HT1080 (cell line): ENCODE measurements around the gene NQO2. TPM values are rescaled to one million over a fixed set of nuclear protein-coding genes. Genes with fewer than 3 reads are reported as not detected.
A peak's percentile ranks its signal among the peaks of the same experiment; 100 is the strongest.

ENCODE experiments used
- DNase-seq: peaks from one replicate; pipeline ENCODE4 v3.0.0-alpha.2; 2015; ENCODE audit warnings: low read depth
- polyA plus RNA-seq, 2 experiments: library from polyadenylated mRNA; depleted of rRNA; stranded (reverse); fragments of >200 nt; gene quantifications; 2 replicates each; pipeline ENCODE4 v1.2.3, GENCODE V29; 2015
- total RNA-seq: library from RNA; depleted of rRNA; stranded (reverse); fragments of >200 nt; shearing (Covaris generic); gene quantifications from 2 replicates; pipeline ENCODE4 v1.2.3, GENCODE V29; 2014; rRNA removed

Gene NQO2, protein sequence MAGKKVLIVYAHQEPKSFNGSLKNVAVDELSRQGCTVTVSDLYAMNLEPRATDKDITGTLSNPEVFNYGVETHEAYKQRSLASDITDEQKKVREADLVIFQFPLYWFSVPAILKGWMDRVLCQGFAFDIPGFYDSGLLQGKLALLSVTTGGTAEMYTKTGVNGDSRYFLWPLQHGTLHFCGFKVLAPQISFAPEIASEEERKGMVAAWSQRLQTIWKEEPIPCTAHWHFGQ
- 11.2 and 12.5 TPM in 2 replicates for total RNA-seq
- 13.9 and 17.2 TPM in 2 replicates for polyA plus RNA-seq (2015; cell fraction: cytosol; rRNA removed)
- 8.6 and 10.4 TPM in 2 replicates for polyA plus RNA-seq (2015; cell fraction: nucleus; rRNA removed)

DNA sequence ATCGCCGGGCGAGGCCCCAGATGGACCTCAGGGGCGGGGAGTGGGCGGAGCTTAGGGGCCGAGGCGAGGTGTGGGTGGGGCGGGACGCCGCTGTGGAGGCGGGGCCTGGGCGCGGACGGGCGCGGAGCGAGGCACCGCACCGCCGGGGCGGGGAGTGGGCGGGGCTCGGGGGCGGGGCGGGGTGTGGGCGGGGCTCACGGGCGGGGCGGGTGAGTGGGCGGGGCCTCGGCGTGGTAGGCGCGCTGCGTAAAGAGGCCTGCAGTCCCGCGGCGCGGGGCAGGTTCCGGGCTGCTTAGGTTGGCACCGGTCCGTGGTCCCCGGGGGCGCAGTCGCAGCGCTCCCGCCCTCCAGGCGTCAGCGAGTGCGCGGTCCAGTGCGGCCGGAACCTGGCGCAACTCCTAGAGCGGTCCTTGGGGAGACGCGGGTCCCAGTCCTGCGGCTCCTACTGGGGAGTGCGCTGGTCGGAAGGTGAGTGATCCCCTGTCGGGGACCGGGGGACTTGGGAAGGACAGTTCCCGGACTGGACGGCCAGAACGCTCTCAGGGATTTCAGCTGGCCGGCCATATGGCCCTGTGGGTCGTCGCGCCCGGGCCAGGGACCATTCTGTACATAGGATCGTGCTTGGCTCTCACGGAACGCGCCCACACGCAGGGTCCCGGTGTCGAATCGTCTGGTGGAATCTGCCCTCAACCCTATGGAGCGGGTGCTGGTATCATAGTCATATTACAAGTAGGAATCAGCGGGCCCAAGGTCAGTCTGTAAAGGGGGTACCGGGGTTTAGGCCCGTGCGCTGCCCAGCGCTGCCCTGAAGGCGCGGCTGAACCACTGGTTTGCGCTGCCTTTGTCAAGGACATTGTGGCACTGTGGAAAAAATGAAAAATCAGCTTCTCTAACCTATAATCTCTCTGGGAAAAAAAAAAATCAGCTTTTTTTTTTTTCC lies at the start of gene NQO2:
TSS of gene NQO2 (plus strand) at position 277 of the 940 bp plus-strand sequence. CDS start 6,659 bp downstream, outside the sequence.
- peak; percentile 62 for DNase-seq

DNA sequence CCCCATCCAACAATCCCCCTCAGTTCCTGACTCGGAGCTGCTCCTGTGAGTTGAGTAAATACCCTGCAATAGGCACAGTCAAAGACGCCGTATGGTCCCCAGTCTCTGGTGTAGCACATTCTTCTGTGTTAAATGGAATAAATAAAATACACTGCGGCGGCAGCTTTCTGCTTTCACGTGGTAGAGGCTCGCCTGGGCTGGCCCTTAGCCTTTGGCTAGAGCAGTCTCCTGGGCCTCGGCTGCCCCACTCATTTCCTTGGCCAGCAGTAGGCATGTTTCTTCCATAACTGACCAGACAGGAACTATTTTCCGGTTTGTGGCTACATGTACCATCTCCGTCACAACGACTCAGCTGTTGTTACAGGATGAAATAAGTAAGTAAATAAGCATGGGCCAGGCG lies 49.0 kb upstream of the NQO2 start:
- DNase-seq: no peak

DNA sequence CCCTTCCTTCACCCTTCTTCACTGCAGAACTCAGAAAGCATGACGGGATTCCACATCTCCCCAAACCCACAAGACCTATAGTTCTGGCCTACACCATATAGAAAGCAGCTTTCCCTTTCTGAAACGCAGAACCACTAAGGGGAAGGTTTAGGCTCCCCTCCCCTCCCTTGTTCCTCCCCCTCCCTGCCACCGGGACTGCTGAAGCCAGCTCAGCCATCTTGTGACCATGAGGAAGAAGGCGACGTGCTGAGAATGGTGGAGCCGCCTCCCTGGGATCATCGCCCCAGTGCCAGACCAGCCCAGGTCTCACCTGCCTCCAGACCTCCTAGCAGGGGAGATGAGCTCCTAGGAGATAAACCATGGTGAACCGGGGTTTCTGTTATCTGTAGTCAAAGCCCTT lies 48.0 kb upstream of the NQO2 start:
- DNase-seq: no peak

DNA sequence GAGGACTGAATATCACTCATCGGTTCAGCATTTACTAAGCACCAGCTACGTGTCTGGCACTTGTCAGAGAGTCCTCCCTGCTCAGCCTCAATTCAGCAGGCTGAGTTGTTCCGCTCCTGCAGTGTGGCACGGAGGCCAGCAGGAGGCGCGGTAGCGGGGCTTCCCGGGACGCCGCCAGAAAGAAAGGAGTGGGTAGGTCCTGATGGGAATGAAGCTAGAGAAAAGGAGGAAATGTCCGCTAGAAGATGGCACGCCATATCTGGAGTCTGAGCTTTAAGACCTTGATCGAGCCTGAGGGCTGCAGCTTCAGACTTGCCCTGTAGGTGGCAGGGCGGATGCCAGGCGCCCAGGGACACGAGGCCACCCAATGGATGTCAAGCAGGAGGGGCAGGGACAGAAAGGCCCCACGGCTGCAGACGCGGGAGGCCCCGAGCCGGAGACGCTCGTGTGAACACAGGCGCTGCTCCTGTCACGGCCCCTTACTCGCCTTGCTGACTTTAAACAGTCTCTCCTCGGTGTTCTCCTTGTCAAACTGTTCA lies 47.1 kb upstream of the NQO2 start:
- DNase-seq: peak; percentile 76

DNA sequence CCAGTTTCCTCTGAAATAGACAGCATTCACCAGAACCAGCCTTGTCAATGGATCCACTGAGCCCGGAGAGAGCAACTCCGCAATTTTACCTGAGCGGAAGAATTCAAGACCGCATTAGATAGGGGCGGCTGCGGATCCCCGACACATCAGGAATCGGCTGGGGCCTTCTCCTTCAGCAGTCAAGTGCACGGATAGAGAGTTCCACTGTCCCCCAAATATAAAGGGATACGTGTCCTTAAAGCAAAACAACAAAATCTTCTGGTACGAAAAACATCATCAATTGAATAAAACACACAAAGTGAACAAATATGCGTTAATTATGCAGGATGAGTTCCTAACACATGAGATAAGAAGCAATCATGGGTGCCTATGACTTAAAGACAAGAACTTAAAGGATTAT lies 46.6 kb upstream of the NQO2 start:
- DNase-seq: no peak

DNA sequence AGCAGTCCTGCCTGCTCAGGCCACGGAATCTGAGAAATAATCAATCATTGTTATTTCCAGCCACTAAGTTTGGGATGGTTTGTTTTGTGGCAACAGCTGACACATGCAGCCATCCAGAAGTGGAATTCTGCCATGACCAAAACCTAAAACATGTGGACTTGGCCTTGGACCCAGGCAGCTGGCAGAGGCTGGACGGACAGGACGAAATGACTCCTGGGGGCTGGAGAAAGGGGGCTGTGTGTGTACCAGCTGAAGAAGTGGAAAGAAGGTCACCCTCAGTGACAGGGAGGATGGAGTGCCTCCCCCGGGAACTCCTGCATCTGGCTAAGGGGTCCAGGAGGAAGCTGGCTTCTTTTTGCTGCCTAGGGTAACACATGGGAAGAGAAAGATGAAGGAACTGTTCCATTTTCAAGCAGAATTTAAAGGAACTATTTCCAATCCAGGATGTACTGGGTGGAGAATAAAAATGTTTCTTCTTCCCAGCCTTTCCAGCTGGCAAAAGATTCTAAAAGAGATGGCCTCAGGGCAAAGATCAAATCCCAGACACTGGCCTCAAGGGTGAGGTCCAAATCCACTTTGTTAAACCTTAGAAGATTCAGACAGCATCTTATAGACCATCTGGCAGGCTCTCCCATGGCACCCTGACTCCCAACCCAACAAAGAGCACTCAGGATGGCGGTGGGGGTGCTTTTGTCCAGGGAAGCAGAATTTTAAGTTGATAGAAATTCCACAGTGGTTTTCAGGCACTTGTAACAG lies 42.6 kb upstream of the NQO2 start:
- DNase-seq: no peak

DNA sequence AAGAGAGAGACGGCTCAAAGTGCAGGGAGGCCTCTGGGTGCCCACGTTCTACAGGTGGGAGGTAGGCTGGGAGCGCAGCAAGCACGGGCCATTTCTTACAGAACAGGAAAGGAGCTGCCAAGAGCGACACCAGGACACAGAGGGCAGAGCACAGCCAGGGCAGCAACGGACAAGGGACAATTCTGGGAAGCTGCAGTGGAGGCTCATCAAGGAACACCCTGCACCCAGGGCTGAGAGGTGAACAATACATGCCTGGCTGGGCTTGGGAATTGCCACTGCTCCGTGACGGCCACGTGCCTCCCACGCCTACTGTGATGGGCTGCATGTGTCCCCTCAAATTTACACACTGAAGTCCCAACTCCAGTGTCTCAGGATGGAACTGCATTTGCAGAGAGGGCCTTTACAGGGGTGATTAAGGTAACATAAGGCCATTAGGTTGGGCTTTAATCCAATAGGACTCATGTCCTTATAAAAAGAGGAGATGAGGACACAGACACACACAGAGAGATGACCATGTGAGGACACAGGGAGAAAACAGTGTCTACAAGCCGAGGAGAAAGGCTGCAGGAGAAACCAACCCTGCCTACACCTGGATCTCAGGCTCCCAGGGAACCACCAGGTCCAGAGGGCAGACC lies 41.9 kb upstream of the NQO2 start:
- no peak for DNase-seq

DNA sequence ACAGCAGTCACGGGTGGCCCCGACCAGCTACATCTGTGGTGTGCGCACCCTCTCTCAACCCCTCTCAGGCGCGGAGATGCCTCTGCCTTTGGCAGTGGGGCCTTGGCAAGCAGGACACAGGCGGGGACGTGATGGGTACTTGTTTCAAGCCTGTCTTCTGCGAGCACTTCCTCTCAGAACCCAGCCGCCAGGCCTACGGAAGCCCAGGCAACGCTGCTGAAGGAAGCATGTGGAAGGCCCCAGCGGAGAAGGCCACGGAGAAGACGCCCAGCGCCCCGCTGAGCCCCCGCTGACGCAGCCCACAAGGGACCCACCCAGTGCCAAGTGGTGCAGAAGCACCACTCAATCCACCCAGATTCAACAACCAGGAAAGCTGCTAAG lies 41.4 kb upstream of the NQO2 start:
- DNase-seq: no peak

DNA sequence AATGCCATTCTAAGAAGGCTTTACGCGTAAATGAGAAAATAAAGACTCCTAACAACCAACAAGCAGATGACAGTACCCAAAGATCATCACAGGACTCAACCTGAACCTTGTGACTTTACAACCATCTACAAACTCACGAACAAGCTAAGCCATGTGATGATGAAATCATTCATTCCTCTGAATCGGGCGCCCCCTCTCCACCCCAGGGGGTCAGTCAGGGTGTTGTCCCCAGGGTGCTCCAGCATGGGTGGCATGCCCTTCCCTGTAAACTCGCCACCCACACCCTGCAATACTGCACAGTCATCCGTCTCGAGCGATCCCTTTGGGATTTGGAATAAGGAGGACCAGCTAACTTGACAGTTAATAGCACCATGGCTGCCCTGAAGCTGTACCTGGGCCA lies 40.9 kb upstream of the NQO2 start:
- no peak for DNase-seq

DNA sequence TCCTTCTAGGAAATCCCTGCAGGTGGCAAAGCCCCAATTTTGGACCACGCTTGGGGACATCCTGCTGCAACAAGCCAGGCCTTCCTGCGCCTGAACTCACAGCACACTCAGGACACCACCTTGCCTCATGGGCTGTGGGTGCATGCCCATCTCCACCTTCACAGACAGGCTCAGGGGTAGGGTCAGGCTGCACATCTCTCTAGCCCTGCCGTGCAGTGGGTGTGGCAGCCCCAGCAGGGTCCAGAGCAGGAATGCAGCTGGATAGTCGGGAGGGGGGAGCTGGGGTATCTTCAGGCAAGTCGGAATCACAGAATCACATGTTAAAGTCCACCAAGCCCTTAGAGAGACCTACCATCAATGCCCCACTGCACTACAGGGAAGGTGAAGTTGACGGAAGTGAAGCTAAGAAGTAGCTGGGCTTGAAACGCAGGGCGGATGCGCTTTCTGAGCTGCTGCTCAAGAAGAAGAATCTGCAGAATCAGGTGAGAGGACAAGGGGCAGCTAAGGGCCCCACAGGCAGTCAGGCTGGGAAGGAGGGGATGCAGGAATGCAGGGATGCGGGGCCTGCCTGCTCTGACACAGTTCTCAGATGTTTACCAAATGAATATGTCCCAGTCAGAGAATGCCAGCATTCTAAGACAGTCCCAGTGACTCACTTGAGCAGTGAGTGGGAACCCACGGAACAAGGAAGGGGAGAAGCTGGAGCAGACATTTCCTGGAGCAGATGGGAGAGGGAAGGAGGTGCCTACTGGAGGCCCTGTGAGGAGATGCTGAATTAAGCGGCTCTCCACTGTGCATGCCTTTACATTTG lies 39.6 kb upstream of the NQO2 start:
- peak; percentile 77 for DNase-seq

DNA sequence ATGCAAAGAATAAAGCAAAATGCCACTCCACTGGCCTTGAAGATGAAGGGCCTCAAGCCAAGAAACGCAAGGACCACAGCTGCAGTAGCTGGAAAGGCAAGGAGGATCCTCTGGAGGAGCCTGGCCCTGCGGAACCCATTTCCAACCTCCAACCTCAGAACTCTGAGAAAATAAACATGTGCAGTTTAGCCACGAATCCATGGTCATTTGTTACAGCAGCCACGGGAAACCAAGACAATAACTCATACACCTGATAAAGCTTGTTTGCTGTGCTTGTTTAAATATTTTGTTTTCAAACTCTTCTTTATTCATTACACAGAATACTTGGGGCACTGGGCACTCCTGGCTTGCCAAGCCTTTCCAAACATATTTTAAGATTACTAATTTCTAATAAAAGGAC lies 38.8 kb upstream of the NQO2 start:
- no peak for DNase-seq

DNA sequence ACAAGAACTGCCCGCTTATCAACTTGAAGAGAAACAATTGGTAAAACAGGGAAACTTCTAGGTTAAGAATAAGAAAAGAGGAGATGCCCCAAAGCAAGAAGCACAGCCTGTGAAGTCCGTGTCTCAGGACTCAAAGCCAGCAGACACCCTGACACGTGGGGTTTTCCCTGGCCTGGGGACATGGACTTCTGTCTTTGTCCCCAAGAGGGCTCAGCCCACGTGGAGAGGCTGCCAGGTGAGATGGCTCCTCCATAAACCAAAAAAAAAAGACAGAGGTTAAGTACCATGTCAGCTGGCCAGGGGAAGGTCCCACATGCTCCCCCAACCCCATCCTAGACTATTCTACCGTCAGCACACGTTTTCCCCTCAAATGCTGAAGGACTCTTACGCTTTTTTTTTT lies 38.2 kb upstream of the NQO2 start:
- DNase-seq: no peak

DNA sequence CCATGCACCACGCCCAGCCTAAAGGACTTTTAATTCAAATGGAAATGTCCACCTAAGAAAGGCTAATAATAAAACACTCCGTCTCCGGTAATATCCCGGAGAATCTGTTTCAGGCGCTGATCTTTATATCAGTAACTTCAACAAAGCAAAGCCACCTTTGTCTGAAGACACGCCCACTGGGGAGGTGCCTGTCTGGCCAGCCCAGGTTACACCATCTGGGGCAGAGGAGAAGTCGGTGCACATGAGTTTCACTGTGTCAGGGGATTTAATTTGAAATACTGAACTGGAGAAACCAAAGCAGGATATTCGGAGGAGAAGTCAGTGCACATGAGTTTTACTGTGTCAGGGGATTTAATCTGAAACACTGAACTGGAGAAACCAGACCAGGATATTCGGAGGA lies 37.7 kb upstream of the NQO2 start:
- DNase-seq: no peak

DNA sequence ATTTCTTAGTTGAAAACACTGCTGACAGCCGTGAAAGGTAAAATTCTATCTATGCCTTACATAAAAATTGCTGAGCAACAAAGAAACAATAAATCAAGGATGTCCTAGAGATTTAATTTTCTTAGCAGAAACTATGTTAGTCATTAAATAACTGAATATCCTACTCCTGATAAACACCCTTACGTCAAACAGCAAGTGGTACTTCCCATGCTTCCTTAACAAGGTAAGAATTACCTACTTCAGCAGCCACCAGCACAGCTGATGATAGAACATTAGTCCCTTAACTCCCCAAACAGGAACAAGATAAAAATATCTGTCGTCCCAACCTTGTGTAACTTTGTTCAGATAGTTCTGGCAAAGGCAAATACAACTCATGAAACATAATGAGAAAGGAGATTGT lies 37.1 kb upstream of the NQO2 start:
- no peak for DNase-seq

DNA sequence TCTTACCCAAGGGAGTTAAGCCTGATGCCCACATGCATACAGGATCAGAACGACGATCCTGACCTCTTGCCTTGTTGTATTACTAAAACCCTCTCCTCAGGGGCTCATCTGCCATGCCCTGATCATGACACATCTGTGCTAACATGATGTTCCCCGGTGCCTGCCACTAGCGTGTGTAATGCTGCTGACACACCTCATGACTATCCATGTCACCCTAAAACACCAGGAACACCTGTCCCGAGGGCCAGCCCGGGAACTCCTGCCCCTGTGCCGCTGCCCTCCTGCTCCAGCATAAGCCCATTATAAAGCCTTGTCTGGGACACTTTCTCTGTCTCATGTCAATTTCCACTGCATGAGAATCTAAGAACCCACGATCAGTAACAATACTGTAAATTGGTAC lies 35.9 kb upstream of the NQO2 start:
- DNase-seq: no peak

DNA sequence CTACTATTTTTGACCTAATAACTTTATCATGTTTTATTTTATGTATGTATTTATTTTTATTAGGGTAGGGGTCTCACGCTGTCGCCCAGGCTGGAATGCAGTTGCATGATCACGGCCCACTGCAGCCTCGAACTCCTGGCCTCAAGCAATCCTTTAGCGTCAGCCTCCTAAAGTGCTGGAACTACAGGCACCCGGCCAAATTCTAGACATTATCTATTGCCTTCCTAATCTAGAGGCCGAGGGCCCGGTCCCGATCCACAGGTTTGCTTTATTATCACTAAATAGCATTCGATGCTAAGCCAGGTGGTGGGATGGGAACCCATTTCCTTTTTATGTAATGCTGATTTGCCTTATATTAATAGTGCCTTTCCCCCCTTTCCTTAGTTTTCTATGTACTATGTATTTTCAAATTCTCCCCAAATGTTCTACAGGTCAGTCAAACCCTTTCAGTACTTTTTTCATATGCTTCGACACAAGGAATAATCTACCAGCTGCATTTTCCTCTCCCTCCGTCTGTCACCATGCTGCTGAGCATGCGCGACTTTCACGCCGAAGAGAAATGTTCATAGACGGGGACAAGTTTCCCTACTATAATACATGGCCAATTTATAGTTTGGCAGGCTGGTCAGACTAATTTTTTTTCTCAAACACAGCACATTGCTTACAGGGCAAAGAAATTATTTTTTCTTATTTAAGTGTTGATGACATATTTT lies 34.7 kb upstream of the NQO2 start:
- DNase-seq: no peak

DNA sequence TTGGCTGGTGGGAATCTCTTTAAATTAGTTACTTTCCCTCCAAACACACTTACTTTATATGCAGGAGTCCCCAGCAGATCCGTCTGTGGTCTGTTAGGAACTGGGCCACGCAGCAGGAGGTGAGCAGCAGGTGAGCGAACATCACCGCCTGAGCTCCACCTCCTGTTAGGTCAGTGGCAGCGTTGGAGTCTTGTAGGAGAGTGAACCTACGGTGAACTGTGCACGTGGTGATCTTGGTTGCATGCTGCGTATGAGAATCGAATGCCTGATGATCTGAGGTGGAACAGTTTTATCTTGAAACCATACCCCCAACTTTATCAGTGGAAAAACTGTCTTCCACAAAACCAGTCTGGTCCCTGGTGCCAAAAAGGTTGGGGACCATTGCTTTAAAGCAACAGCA lies 33.3 kb upstream of the NQO2 start:
- DNase-seq: no peak

DNA sequence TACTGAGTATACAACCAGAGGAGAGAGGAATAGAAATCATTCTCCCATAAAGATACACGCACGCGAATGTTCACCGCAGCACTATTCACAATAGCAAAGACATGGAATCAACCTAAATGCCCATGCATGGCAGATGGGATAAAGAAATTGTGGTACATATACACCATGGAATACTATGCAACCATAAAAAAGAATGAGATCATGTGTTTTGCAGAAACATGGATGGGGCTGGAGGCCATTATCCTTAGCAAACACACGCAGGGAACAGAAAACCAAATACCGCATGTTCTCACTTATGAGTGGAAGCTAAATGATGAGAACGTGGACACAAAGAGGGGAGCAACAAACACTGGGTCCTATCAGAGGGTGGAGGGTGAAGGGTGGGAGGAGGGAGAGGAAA lies 31.8 kb upstream of the NQO2 start:
- DNase-seq: no peak

DNA sequence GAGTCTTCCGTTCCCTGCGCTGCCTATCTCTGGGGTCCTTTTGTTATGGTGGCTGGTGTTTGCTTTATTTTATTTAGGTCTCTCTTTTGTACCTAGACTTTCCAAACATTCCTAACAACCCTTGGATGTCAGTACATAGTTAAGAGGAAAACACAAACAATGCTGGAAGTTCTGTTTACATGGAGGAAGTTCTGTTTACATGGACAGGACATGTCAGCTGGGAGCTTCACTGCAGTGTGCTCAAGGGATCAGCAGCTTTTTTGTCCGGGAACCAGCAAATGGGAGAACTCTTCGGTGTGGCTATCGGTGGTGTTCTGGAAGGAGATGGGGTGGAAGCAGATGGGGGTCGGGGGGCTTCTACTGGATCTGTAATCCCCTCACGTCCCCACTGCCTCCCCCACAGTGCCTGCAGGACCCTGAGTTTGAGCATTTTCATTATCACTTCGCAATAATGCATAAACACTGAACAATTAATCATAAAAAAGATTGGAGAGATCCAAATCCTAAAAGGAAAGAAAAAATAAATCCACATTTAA lies 31.0 kb upstream of the NQO2 start:
- no peak for DNase-seq
